Liver (tissue), 9 donors: ENCODE measurements around the gene ZNF780B. TPM values are rescaled to one million over a fixed set of nuclear protein-coding genes. Genes with fewer than 3 reads are reported as not detected.

ENCODE experiments used
- DNase-seq: peaks from one replicate; pipeline ENCODE4 v3.0.0-alpha.2; 2017; ENCODE audit warnings: low spot score
- H3K27ac ChIP-seq, 2 donors: one replicate each; pipeline ENCODE4 v1.7.0; 2013; ENCODE audit warnings: inconsistent platforms in 2 of 2, low read length in 2 of 2, control low read depth in 1 of 2, low read depth in 1 of 2, mild to moderate bottlenecking in 1 of 2
- H3K27me3 ChIP-seq, 4 donors: one replicate each; pipeline versions ENCODE4 v1.6.1 to v1.7.0; 2013; ENCODE audit warnings: low read length in 3 of 4, inconsistent platforms in 1 of 4, mild to moderate bottlenecking in 1 of 4, moderate library complexity in 1 of 4; ENCODE audit not compliant: control insufficient read depth in 4 of 4, insufficient read depth in 4 of 4
- H3K36me3 ChIP-seq, 4 donors: one replicate each; pipeline versions ENCODE4 v1.6.1 to v1.7.0; 2013; ENCODE audit warnings: low read length in 3 of 4, mild to moderate bottlenecking in 3 of 4, low read depth in 1 of 4, moderate library complexity in 1 of 4; ENCODE audit not compliant: control insufficient read depth in 4 of 4, insufficient read depth in 3 of 4
- H3K4me1 ChIP-seq, 4 donors: one replicate each; pipeline versions ENCODE4 v1.6.1 to v1.7.0; 2013; ENCODE audit warnings: low read length in 3 of 4, mild to moderate bottlenecking in 3 of 4, moderate library complexity in 1 of 4; ENCODE audit not compliant: control insufficient read depth in 4 of 4, insufficient read depth in 4 of 4
- H3K4me3 ChIP-seq, 3 donors: one replicate each; pipeline versions ENCODE4 v1.6.1 to v1.7.0; 2013; ENCODE audit warnings: low read length in 3 of 3, control low read depth in 1 of 3, low read depth in 1 of 3, mild to moderate bottlenecking in 1 of 3
- H3K9ac ChIP-seq, 2 donors: one replicate each; pipeline ENCODE4 v1.7.0; 2013; ENCODE audit warnings: low read length in 2 of 2, mild to moderate bottlenecking in 2 of 2, moderate library complexity in 2 of 2, control low read depth in 1 of 2, low read depth in 1 of 2
- H3K9me3 ChIP-seq, 4 donors: one replicate each; pipeline versions ENCODE4 v1.6.1 to v1.7.0; 2013; ENCODE audit warnings: low read length in 3 of 4; ENCODE audit not compliant: control insufficient read depth in 4 of 4
- ATF3 ChIP-seq: IDR thresholded peaks from 2 replicates; pipeline ENCODE4 v1.6.1; 2016; ENCODE audit warnings: antibody characterized with exemption
- CTCF ChIP-seq: fragments of 150-350 bp; IDR thresholded peaks from 2 replicates; pipeline ENCODE4 v1.5.1; 2017; ENCODE audit warnings: improper control_type of control experiment, low read depth, low read length; ENCODE audit not compliant: missing input control
- FOXA2 ChIP-seq: IDR thresholded peaks from 2 replicates; pipeline ENCODE4 v1.6.1; 2016; ENCODE audit warnings: antibody characterized with exemption
- GABPA ChIP-seq, 2 donors: IDR thresholded peaks in 1 of 2; conservative IDR thresholded peaks in 1 of 2; 2 replicates each; pipeline ENCODE4 v1.6.1; 2016; ENCODE audit warnings: antibody characterized with exemption in 2 of 2, mild to moderate bottlenecking in 1 of 2, moderate library complexity in 1 of 2
- HNF4A ChIP-seq, 2 donors: conservative IDR thresholded peaks; 2 replicates each; pipeline ENCODE4 v1.6.1; 2016; ENCODE audit warnings: antibody characterized with exemption in 2 of 2, mild to moderate bottlenecking in 2 of 2
- HNF4G ChIP-seq: IDR thresholded peaks from 2 replicates; pipeline ENCODE4 v1.6.1; 2016; ENCODE audit warnings: antibody characterized with exemption
- JUND ChIP-seq, 2 donors: IDR thresholded peaks; 2 replicates each; pipeline ENCODE4 v1.6.1; 2016; ENCODE audit warnings: antibody characterized with exemption in 2 of 2
- RAD21 ChIP-seq, 2 donors: IDR thresholded peaks; 2 replicates each; pipeline ENCODE4 v1.6.1; 2016; ENCODE audit warnings: antibody characterized with exemption in 2 of 2, mild to moderate bottlenecking in 2 of 2
- REST ChIP-seq: IDR thresholded peaks from 2 replicates; pipeline ENCODE4 v1.6.1; 2016; ENCODE audit warnings: antibody characterized with exemption, mild to moderate bottlenecking
- RXRA ChIP-seq, 2 donors: IDR thresholded peaks; 2 replicates each; pipeline ENCODE4 v1.6.1; 2017 to 2018; ENCODE audit warnings: antibody characterized with exemption in 2 of 2, mild to moderate bottlenecking in 1 of 2
- SP1 ChIP-seq: IDR thresholded peaks from 2 replicates; pipeline ENCODE4 v1.6.1; 2018; ENCODE audit warnings: antibody characterized with exemption, mild to moderate bottlenecking
- TAF1 ChIP-seq: conservative IDR thresholded peaks from 2 replicates; pipeline ENCODE4 v1.6.1; 2016; ENCODE audit warnings: antibody characterized with exemption, mild to moderate bottlenecking
- ZBTB33 ChIP-seq: IDR thresholded peaks from 2 replicates; pipeline ENCODE4 v1.6.1; 2016; ENCODE audit warnings: antibody characterized with exemption
- WGBS: extraction: QIAGEN DNeasy Blood & Tissue Kit; methylation state at CpG from one replicate; pipeline ENCODE4 v1.1.7; 2013; 5-methylcytosine and 5-hydroxymethylcytosine counted together
- polyA plus RNA-seq, 2 donors: library from polyadenylated mRNA; stranded (reverse) in 1 of 2; unstranded in 1 of 2; fragments of 200-250 nt in 1 of 2; fragments of >200 nt in 1 of 2; fragmentation: Nextera tagmentation in 1 of 2; extraction: Ambion mirVana in 1 of 2; gene quantifications; one replicate each; pipeline versions ENCODE4 v1.2.1 to v1.2.3, GENCODE V29; 2013 to 2015
- total RNA-seq, 2 donors: library from RNA; depleted of rRNA; stranded (reverse); fragments of >200 nt; gene quantifications; one replicate each; pipeline ENCODE4 v1.2.3, GENCODE V29; 2014
- donor health status: healthy.
- donor health status: healthy.
- donor health status: healthy.
- donor health status: healthy.
- donor health status: healthy.

The ZNF780B gene
- total and polyA plus RNA-seq, 4 donors, result 1.4 to 18.0 (median 5.8) TPM

- H3K27ac ChIP-seq, result peak overlapping the region; percentile 92 to 96
- H3K4me3 ChIP-seq, result peak overlapping the region; percentile 63 to 98 (median 93)
- 43% methylated on average over 10 of the region's 10 CpGs for WGBS
- peaks cover 0 to 12% (median 10%) of the 10 kb centered on the region in 4 donors for H3K4me1 ChIP-seq
- no peak for DNase-seq
- peak; percentile 51 for TF ChIP-seq TAF1
- no peak for TF ChIP-seq HNF4G
- no peak for TF ChIP-seq SP1
- no peak for TF ChIP-seq JUND (IDR thresholded peaks at IDR 0.05)
- no peak for TF ChIP-seq FOXA2
- TF ChIP-seq REST, result no peak
- no peak for TF ChIP-seq GABPA (IDR thresholded peaks at IDR 0.05 in 1 of 2, conservative IDR thresholded peaks at IDR 0.05 in 1 of 2)
- no peak for TF ChIP-seq ZBTB33
- no peak for TF ChIP-seq RAD21 (IDR thresholded peaks at IDR 0.05)
- peak overlapping the region; percentile 71 to 97 for H3K9ac ChIP-seq
- H3K36me3 ChIP-seq, result no peaks in the 10 kb centered on the region
- H3K27me3 ChIP-seq, result no peaks in the 10 kb centered on the region
- H3K9me3 ChIP-seq, result no peaks in the 10 kb centered on the region
These were observed 35.4 kb upstream of the ZNF780B start for GRCh38 chr19:40091205-40092129.

GRCh38 chr19:40090241-40091204 lies 34.5 kb upstream of the ZNF780B start, which contains the start of gene ZNF780A:
ZNF780A (minus strand) TSS chr19:40090943; CDS start chr19:40084753, 6,190 bp downstream.
- peak within 1 kb of the TSS; percentile 71 to 97 for H3K9ac ChIP-seq
- under 1% methylated on average over 47 of the region's 47 CpGs for WGBS
- H3K27ac ChIP-seq, result peak within 1 kb of the TSS; percentile 92 to 96
- H3K27me3 ChIP-seq, result no peaks in the 10 kb centered on the region
- peaks cover under 1 to 12% (median 10%) of the 10 kb centered on the region in 4 donors for H3K4me1 ChIP-seq
- no peaks in the 10 kb centered on the region for H3K36me3 ChIP-seq
- peak within 1 kb of the TSS; percentile 63 to 98 (median 93) for H3K4me3 ChIP-seq
- H3K9me3 ChIP-seq, result no peaks in the 10 kb centered on the region
- DNase-seq, result peak; percentile 82
- TF ChIP-seq SP1 (peak; percentile 39), FOXA2 (no peak), ATF3 (no peak), REST (peak; percentile 75), HNF4A (conservative IDR thresholded peaks at IDR 0.05) (peak; percentile 66 to 73), CTCF (no peak), ZBTB33 (peak; percentile 67), RXRA (IDR thresholded peaks at IDR 0.05) (peak; percentile 80 to 88)
